HG03108 (cell line): ENCODE results near the gene FOSL2.

Experiments used
- ATAC-seq: cut with Tn5 transposase; IDR thresholded peaks from one replicate; pipeline ENCODE4 v1.9.1; 2021; ENCODE audit warnings: moderate library complexity; ENCODE audit not compliant: unreplicated experiment

The FOSL2 gene

DNA sequence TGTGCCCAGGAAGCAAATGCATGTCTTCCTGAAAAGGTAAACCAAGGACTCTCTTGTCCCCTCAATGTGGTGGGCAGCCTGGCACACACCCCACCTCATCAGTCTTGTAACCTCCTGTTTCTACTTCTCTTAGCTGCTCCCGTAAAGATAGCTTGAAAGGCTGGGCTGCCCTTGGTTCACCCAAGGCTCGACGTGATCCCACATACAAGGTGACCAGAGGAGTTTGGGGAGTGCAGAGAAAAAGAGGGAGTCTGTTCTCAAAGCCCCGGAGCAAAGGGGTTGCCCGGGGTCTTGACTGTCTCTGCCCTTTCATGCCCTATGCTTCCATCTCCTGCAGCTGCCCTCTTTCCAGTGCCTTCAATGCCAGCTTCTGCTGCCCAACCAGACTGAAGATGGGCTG, 18.3 kb upstream of the FOSL2 start:
- ATAC-seq, result no peak

- no peak for ATAC-seq
Observed at GRCh38 chr2:28375236-28375635, 17.4 kb upstream of the FOSL2 start.

DNA sequence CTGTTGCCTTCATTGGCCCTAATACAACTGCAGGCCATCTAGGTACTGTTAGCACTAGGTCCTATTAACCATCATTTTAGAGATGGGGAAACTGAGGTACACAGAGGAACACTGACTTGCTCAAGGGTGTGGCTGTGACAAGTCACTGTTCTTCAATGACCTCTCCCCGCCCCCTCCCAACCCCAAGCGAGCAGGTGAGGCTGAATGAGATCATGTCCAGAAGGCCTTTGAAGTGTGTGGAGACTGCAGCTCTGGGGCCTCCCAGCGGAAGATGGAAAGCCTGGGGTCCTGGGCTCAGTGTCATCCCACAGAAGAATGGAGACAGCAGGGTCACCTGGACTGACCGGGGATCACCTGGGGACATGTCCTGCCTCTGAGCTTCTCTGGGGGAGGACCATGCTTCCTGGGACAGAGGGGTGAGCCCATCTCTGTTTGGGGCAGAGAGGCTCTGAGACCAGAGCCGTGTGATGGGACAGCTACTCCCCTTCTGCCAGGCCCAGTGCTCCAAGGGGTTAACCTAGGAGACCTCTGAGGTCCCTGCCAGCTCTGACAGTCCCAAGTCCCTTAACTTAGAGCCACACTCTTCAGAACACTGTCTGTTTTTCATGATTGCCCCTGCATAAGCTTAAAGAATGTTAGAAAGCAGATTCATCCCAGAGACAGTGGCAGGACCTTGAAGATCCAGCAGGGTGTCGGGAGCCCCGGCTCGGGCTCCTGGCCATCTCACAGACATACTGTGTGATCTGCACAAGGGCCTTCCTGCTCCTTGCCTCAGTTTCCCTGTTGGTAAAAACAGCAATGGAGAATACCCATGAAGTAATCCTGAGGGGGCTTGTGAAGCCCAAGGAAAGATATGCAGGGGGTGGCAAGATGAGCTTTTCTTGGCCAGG, 16.7 kb upstream of the FOSL2 start:
- ATAC-seq, result no peak

DNA sequence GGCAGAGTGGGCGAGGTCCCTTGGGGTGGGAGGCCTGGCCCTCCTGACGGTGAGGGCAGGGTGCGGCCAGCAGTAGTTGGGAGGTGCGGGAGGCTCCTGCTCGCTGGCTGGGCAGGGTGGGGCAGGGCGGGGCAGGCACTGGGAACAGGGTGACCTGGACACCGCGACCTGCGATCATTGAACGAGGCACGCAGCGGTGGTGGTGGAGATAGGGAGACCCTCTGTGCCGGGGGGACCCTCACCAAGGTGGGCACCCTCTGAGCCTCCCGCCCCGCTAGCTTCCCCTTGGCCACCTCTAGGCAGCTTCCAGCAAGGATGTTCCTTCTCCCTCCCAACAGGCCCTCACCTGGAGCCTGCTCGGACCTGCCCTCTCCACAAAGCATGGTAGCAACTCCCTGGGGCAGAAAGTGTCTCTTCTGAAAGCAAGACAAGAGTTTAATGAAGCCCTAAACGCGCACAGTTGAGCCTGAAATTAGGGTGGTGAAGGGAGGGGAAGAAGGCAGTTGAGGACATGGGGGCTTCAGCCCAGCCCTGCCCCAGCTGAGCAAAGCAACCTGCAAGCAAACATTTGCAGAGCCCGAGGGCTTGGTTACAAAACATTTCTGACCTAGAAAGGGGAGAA, 15.4 kb upstream of the FOSL2 start:
- no peak for ATAC-seq

DNA sequence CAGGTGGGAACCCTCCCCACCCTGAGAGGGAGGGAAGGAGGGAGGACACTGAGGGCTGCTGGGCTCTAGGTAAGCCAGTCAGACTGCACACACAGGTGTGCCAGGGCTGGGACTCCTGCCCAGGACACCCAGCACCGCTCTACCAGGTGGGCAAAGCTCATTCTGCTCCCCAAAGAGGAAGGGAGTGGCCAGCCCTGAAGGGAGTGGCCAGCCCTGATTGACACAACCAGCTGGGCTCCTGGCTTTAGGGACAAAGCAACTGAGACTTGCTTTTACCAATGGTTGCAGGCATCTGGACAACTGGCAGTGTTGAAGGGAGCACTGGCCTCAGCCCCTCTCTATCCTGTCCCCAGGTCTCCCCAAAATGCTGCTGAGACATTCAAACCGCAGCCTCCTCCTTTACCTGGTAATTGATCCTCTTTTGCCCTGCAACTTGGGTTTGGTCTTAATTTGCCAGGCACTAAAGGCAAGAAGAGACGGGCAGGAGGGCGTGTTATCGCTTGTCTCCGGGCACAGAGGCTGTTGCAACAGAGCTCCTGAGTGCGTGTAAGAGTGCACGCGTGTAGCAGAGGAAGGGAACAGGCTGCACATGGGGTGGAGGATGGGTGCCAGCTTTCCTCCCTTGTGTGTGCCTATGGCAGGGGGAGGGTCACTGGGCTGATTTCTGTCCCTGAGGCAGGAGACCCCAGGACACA, 14.5 kb upstream of the FOSL2 start:
- ATAC-seq, result no peak

DNA sequence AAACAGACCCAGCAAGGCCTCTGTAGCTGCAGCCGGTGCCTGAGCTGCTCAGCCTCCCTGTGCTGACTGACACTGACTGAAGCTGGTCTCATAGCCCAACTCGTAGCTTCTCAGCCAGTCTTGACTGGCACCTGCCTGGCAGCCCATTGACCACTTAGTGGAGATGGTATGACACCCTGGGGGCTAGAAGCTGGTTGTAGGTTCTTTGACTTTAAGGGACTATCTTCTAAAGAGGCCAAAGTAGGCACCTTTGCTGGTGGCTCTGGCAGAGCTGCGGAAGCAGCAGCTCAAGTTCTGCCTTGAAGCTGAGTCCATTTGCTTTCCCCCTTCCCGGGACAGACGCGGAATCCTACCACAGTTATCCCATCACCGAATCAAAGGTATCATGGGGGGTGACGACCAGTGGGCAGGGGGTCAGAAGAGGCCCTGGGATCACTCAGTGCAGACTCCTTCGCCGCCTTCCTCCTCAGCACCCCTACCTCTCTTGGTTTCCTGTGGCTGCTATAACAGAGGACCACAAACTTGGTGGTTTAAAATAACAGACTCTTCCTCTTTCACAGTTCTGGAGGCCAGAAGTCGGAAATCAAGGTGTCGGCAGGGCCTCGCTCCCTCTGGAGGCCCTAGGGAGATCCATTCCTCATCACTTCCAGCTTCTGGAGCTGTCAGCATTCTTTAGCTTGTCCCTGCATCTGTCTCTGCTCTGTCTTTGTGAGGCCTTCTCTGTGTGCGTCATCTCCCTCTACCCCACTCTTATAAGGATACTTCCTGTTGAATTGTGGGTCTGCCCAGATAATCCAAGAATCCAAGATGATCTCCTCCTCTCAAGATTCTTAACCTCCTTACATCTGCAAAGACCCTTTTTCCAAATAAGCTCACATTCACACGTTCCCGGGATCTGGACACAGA, 13.7 kb upstream of the FOSL2 start:
- ATAC-seq, result no peak

- no peak for ATAC-seq
Observed at GRCh38 chr2:28380219-28380618, 12.4 kb upstream of the FOSL2 start.

DNA sequence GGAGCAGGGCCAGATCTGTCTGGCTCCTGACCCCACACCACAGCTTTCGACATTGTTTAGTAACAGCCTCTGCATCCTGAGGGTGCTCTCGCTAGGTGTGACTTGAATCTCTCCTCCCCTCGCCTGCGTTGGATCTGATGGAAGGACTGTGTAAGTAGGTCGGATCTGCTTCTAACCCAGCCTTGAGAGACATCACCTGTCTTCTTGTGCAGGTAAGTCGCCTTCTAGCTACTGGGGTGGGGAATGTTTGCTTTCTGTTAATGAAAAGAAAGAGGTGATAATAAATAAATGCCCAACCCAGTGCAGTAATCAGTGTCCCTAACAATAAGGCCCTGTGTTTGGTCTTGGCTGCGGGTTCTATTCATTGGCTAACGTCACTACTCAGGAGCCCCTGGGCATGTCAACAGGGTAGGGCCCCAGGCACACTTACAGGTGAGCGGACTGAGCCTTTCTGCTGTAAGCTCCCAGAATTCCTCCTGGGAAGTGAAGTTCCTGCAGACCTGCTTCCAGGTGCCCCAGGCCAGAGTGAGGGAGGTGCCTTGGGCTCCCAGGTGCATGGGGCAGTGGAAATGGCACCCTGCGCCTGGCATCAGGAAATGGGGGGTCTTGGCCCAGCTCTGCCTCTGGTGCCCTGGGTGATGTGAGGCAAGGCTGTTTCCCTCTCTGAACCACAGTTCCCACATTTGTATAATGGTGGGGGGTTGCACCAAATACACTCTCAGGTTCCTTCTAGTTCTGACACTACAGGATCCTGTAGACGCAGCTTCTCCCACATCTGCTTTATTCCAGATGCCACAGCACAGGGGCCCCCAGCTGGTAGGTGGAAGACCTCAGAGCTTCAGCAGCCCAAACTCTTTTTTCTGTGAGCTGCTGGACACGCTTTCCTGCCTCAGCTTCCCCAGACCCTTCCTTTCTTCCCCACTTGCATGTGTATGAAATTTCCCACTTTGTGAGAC, 11.2 kb upstream of the FOSL2 start:
- no peak for ATAC-seq

DNA sequence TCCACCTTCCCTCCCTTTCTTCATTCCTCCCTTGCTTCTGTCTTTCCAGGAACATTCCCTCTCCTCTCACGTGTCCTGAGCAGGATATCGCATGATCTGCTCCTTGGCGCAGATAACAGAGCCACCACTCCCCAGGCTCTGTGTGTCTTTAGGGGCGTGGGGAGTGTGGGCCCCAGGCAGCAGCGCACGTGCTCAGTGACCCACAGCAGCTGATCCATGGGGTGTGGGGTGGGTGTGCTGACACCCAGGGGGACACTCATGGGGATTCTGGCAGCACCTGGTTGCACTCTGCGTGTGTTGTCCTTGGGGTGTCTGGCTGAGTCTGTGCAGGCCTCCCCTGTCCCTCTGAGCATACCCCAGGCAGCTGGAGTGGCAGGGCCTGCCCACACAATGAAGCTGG, 9.9 kb upstream of the FOSL2 start:
- ATAC-seq, result no peak

DNA sequence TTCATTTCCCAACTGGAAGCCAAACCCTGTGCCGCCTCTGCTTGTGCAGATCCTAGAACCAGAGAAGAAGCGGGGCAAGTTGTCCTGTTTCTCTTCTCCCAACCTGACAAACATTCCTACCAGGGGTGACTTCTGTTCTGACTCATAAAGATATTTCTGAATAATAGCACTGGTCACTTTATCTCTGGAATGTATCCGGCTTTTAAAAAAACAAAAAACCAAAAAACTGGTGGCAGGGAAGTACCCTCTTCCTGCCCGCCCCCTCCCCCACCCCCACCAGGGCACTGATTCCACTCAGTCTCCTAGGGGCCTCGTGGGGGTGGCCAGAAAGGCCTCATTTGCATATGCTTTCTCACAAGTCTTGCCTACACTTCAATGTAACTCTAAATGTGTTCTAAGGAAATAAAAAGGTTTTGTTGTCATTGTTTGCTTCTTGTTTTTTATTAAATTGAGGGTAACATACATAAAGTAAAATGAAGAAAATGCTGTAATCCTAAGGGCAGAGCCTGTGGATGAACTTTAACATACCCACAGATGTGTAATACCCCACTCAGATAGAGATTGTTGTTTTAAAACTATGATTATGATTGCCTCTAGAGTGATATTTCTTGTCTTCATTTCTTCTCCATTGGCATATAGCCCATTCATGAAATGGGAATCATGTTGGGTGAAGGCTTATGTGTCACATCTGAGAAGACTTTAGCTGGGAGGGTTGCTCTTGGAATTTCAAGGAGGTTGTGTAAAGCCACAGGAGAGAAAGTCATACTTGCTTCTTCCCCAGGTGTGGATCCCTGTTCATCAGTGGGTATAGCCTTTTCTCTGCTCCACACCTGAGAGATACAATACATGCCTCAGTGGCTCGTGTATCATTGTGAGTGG, 5.3 kb upstream of the FOSL2 start:
- no peak for ATAC-seq

DNA sequence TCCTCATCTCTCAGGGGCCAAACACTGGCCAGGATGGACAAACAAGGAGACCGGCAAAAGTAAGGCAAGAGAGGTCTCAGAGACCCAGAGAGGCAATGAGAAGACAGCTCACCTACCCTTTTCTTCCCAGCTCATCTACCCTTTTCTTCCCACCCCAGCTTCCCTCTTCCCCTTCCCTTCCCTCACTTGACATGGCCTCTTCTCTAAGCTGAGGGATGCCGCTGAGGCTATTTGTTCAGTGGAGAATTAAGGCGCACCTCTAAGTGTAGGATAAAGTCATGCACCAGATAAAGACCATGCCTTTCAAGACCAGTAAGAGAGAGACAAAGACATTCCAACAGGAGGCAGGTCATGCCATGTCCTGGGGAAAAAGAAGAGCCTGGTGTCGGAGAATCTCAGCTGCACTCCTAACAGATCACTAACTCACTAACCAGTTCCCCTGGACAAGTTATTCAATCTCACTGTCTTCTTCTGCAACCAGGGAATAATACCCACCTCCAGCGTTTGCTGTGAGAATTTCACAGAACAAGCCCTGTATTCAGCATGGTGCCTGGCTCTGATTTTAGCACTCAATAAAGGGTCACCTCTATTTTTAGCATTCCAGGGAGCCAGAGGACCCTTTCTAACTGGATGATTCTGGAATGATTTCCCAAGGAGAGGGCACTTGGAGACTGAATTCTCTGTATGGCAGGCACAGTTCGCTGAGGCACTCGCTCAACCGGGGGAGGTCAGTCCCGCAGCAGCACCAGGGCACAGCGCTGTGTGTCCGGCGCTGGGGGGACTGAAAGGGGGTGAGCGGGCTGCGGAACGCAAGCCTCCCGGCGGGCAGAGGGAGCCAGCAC, 3.0 kb upstream of the FOSL2 start:
- no peak for ATAC-seq

DNA sequence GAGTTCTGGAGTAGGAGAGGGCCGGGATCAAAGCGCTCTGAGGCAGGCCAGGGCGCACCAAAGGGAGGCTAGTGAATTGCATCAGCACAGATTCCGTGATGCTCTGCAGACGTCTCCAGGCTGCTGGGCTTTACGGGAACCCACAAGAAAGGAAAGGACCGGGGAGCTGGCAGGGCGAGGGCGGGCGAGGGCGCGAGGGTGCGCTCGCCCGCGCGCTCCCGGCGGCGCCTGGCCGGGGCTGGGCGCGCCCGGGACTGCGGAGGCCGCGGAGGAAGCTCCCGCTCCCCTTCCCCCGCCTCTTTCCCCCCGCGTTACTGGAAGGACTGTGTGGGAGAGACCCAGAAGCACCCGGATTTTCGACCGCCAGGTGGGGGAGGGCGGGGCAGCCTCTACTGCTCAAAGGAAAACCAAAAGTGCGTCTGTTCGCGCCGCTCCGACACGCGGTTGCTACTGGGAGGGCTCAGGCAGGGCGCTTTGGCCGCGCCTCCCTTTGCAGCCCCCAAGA, 2.4 kb upstream of the FOSL2 start:
- ATAC-seq, result no peak

- ATAC-seq, result no peak
Observed at GRCh38 chr2:28390746-28391563, 1.7 kb upstream of the FOSL2 start.

DNA sequence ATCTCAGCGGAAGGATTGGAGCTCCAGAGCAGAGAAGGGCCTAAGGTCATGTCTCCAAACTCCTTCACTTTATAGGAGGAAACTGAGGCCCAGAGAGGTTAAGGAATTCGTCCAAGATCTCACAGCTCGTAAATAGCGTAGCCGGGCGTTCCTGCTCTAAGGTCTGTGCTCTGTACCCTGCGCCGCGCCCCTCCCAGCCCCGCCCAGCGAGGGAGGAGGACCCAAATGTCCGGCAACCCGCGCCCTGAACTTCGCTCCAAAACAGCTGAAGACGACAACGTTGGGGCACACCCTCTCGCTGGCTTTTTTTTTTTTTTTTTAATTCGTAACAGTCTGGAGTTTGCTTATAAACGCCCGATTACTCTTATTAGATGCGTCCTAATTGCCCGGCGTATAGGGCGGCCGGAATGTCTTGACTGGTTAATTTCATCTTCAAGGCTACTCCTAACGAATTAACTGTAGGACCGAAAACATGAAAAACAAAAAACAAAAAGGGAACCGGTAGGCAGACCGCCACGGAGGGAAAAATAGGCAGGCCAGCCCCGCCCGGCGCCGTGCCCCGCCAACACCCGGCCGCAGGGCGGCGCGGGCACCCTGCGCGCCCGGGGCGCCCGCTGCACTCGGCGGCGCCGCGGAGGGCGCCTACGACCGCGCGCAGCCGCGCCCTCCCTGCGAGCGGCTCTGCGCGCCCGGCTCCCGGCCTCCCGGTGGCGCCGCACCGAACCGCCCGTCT, 928 bp upstream of the FOSL2 start:
- ATAC-seq, result peak; percentile 27

GRCh38 chr2:28393114-28393836, 617 bp downstream of the FOSL2 start:
- ATAC-seq, result no peak
